H9 (cell line): Measurements from ENCODE around the gene XXYLT1. TPM values are rescaled to one million over a fixed set of nuclear protein-coding genes. Genes with fewer than 3 reads are reported as not detected.

Source experiments
- DNase-seq: peaks from one replicate; pipeline ENCODE4 v3.0.0-alpha.2; 2017
- H2AFZ ChIP-seq: one replicate; pipeline ENCODE4 v1.6.1; 2013; ENCODE audit warnings: mild to moderate bottlenecking, low read length, control low read depth, moderate library complexity
- H2AK5ac ChIP-seq: 2 replicates; pipeline ENCODE4 v1.6.1; 2013; ENCODE audit warnings: low read length, control low read depth, mixed read lengths; ENCODE audit not compliant: insufficient read length
- H2BK120ac ChIP-seq: one replicate; pipeline ENCODE4 v1.6.1; 2013; ENCODE audit warnings: low read depth, mild to moderate bottlenecking, low read length, control low read depth, inconsistent platforms; ENCODE audit not compliant: poor library complexity, severe bottlenecking
- H2BK12ac ChIP-seq: 2 replicates; pipeline ENCODE4 v1.6.1; 2013; ENCODE audit warnings: low read length, control low read depth, mixed read lengths, low read depth; ENCODE audit not compliant: insufficient read length
- H2BK15ac ChIP-seq: 2 replicates; pipeline ENCODE4 v1.6.1; 2013; ENCODE audit warnings: low read depth, low read length, control low read depth
- H2BK20ac ChIP-seq: one replicate; pipeline ENCODE4 v1.6.1; 2013; ENCODE audit warnings: low read depth, mild to moderate bottlenecking, low read length, control low read depth, inconsistent platforms; ENCODE audit not compliant: poor library complexity, severe bottlenecking
- H2BK5ac ChIP-seq: 2 replicates; pipeline ENCODE4 v1.6.1; 2013; ENCODE audit warnings: low read length, control low read depth, mixed read lengths; ENCODE audit not compliant: insufficient read length
- H3K14ac ChIP-seq: 2 replicates; pipeline ENCODE4 v1.6.1; 2013; ENCODE audit warnings: low read length, control low read depth; ENCODE audit not compliant: insufficient read depth
- H3K18ac ChIP-seq: 2 replicates; pipeline ENCODE4 v1.6.1; 2013; ENCODE audit warnings: low read depth, mild to moderate bottlenecking, mixed read lengths, low read length, control low read depth; ENCODE audit not compliant: insufficient read length
- H3K23ac ChIP-seq: 2 replicates; pipeline ENCODE4 v1.6.1; 2013; ENCODE audit warnings: low read length, control low read depth, mixed read lengths, low read depth; ENCODE audit not compliant: insufficient read length
- H3K23me2 ChIP-seq: 2 replicates; pipeline ENCODE4 v1.6.1; 2013; ENCODE audit warnings: low read depth, mild to moderate bottlenecking, mixed read lengths, low read length, control low read depth; ENCODE audit not compliant: insufficient read length, poor library complexity, severe bottlenecking
- H3K27ac ChIP-seq: 2 replicates; pipeline ENCODE4 v1.5.1; 2013; ENCODE audit warnings: low read length, control low read depth, mixed read lengths, low read depth; ENCODE audit not compliant: insufficient read length
- H3K27me3 ChIP-seq: 2 replicates; pipeline ENCODE4 v1.6.1; 2013; ENCODE audit warnings: low read length, control low read depth, inconsistent platforms; ENCODE audit not compliant: insufficient read depth
- H3K4ac ChIP-seq: 2 replicates; pipeline ENCODE4 v1.6.1; 2013; ENCODE audit warnings: low read depth, mild to moderate bottlenecking, control low read depth, inconsistent platforms, low read length, moderate library complexity
- H3K4me1 ChIP-seq: 2 replicates; pipeline ENCODE4 v1.6.1; 2013; ENCODE audit warnings: low read length, control low read depth, inconsistent platforms; ENCODE audit not compliant: insufficient read depth
- H3K4me2 ChIP-seq: 2 replicates; pipeline ENCODE4 v1.6.1; 2013; ENCODE audit warnings: low read length, control low read depth, mixed read lengths; ENCODE audit not compliant: insufficient read length, insufficient read depth
- H3K56ac ChIP-seq: 2 replicates; pipeline ENCODE4 v1.6.1; 2013; ENCODE audit warnings: low read depth, mild to moderate bottlenecking, mixed read lengths, low read length, control low read depth; ENCODE audit not compliant: insufficient read length
- H3K79me1 ChIP-seq: 2 replicates; pipeline ENCODE4 v1.6.1; 2013; ENCODE audit warnings: low read depth, mild to moderate bottlenecking, moderate library complexity, low read length, control low read depth, inconsistent platforms; ENCODE audit not compliant: insufficient read depth, poor library complexity, severe bottlenecking
- H3K79me2 ChIP-seq: 2 replicates; pipeline ENCODE4 v1.6.1; 2013; ENCODE audit warnings: low read length, control low read depth, inconsistent platforms; ENCODE audit not compliant: insufficient read depth
- H3K9ac ChIP-seq: 2 replicates; pipeline ENCODE4 v1.6.1; 2013; ENCODE audit warnings: low read length, control low read depth, mixed read lengths; ENCODE audit not compliant: insufficient read length; ENCODE audit errors: extremely low read depth
- H3K9me3 ChIP-seq: one replicate; pipeline ENCODE4 v1.6.1; 2013; ENCODE audit warnings: low read depth, low read length, inconsistent platforms; ENCODE audit not compliant: control insufficient read depth
- H3T11ph ChIP-seq: one replicate; pipeline ENCODE4 v1.6.1; 2013; ENCODE audit warnings: mild to moderate bottlenecking, low read length, control low read depth, inconsistent platforms
- H4K20me1 ChIP-seq: one replicate; pipeline ENCODE4 v1.6.1; 2013; ENCODE audit not compliant: control insufficient read depth, insufficient read length, insufficient read depth
- H4K5ac ChIP-seq: 2 replicates; pipeline ENCODE4 v1.6.1; 2013; ENCODE audit warnings: low read depth, mild to moderate bottlenecking, mixed read lengths, low read length, control low read depth; ENCODE audit not compliant: insufficient read length
- H4K8ac ChIP-seq: replicated peaks from 2 replicates; pipeline ENCODE4 v1.6.1; 2013; ENCODE audit warnings: low read length, control low read depth, mixed read lengths, low read depth; ENCODE audit not compliant: insufficient read length
- H4K91ac ChIP-seq: 2 replicates; pipeline ENCODE4 v1.6.1; 2013; ENCODE audit warnings: low read depth, mild to moderate bottlenecking, moderate library complexity, mixed read lengths, low read length, control low read depth; ENCODE audit not compliant: insufficient read length
- H3K27ac Mint-ChIP-seq, 3 experiments: 2 replicates in 2 of 3; 3 replicates in 1 of 3; pipeline ENCODE4 v1.8.0; 2020 to 2021; ENCODE audit warnings: mixed read lengths in 3 of 3, mild to moderate bottlenecking in 1 of 3, moderate library complexity in 1 of 3
- H3K27me3 Mint-ChIP-seq: 2 replicates; pipeline ENCODE4 v1.8.0; 2021; ENCODE audit warnings: low read depth, mild to moderate bottlenecking, moderate library complexity, mixed read lengths
- H3K36me3 Mint-ChIP-seq, 3 experiments: 2 replicates in 2 of 3; 3 replicates in 1 of 3; pipeline ENCODE4 v1.8.0; 2020 to 2021; ENCODE audit warnings: low read depth in 3 of 3, mixed read lengths in 3 of 3; ENCODE audit not compliant: insufficient read depth in 1 of 3
- H3K4me1 Mint-ChIP-seq, 2 experiments: 2 replicates each; pipeline ENCODE4 v1.8.0; 2020; ENCODE audit warnings: mixed read lengths in 2 of 2
- H3K4me3 Mint-ChIP-seq, 2 experiments: 2 replicates in 1 of 2; 3 replicates in 1 of 2; pipeline ENCODE4 v1.8.0; 2020 to 2021; ENCODE audit warnings: mild to moderate bottlenecking in 2 of 2, mixed read lengths in 2 of 2, moderate library complexity in 1 of 2
- H3K9me3 Mint-ChIP-seq, 2 experiments: 2 replicates in 1 of 2; 3 replicates in 1 of 2; pipeline ENCODE4 v1.8.0; 2020; ENCODE audit warnings: mild to moderate bottlenecking in 2 of 2, mixed read lengths in 2 of 2, moderate library complexity in 1 of 2
- CTCF ChIP-seq: fragments of 200-600 bp; sonication (generic); conservative IDR thresholded peaks from 3 replicates; pipeline ENCODE4 v1.8.0; 2021; ENCODE audit warnings: antibody characterized with exemption, mild to moderate bottlenecking
- WGBS: extraction: QIAGEN DNeasy Blood & Tissue Kit; methylation state at CpG from one replicate; pipeline ENCODE4 v1.1.7; 2013; ENCODE audit warnings: missing lambda C conversion rate, low lambda C conversion rate, mixed read lengths; ENCODE audit not compliant: insufficient read length; ENCODE audit errors: extremely low coverage; 5-methylcytosine and 5-hydroxymethylcytosine counted together
- total RNA-seq: library from RNA; stranded (reverse); gene quantifications from 2 replicates; pipeline ENCODE4 v1.2.1, GENCODE V29; 2021

Gene XXYLT1
- total RNA-seq, 1 experiment from 2014 or later: 22.7 TPM

GRCh38 chr3:195021692-195022091 lies 249.3 kb downstream of the XXYLT1 start:
- Histone ChIP-seq H3K56ac (no peak overlapping the region), H2BK12ac (no peak overlapping the region), H3K79me2 (no peaks in the 10 kb centered on the region), H3K23me2 (no peaks in the 10 kb centered on the region), H3K4me1 (no peaks in the 10 kb centered on the region), H3K27ac (no peak overlapping the region), H3K4me2 (no peak overlapping the region), H4K5ac (no peak overlapping the region), H4K20me1 (no peaks in the 10 kb centered on the region), H3K79me1 (no peaks in the 10 kb centered on the region), H2BK120ac (no peak overlapping the region), H4K8ac (no peak overlapping the region), H2BK20ac (no peak overlapping the region), H3K9me3 (no peaks in the 10 kb centered on the region), H3K18ac (no peak overlapping the region), H3K9ac (no peak overlapping the region), H3K27me3 (no peaks in the 10 kb centered on the region), H3T11ph (no peak overlapping the region), H2BK15ac (no peak overlapping the region), H3K23ac (no peak overlapping the region), H3K4ac (no peak overlapping the region), H2AFZ (no peak overlapping the region), H3K14ac (no peak overlapping the region), H2AK5ac (no peak overlapping the region), H2BK5ac (no peak overlapping the region), H4K91ac (no peak overlapping the region)
- H3K27ac Mint-ChIP-seq: no peak overlapping the region
- TF ChIP-seq CTCF: no peak
- no CpG with 5 or more reads among the region's 3 CpGs for WGBS
- no peak for DNase-seq
- peaks cover 0 to 4% (median 1%) of the 10 kb centered on the region in 3 experiments; a peak in 1 of 7 replicates for H3K36me3 Mint-ChIP-seq
- peaks cover 20% of the 10 kb centered on the region for H3K27me3 Mint-ChIP-seq
- H3K4me3 Mint-ChIP-seq: no peak overlapping the region
- peaks cover 5 to 9% of the 10 kb centered on the region in 2 experiments; a peak in 3 of 5 replicates for H3K9me3 Mint-ChIP-seq
- no peaks in the 10 kb centered on the region for H3K4me1 Mint-ChIP-seq
